22Rv1 (cell line): ENCODE measurements around the gene TGM1.
A peak's percentile ranks its signal among the peaks of the same experiment; 100 is the strongest.

Experiments
- H3K27ac ChIP-seq: fragments of 450-650 bp; 2 replicates; pipeline ENCODE4 v1.5.1; 2017
- CTCF ChIP-seq: fragments of 450-650 bp; IDR thresholded peaks from 2 replicates; pipeline ENCODE4 v1.5.1; 2017; ENCODE audit warnings: mild to moderate bottlenecking
- ZFX ChIP-seq: fragments of 450-650 bp; IDR thresholded peaks from 2 replicates; pipeline ENCODE4 v1.6.1; 2017; ENCODE audit warnings: antibody characterized with exemption, borderline replicate concordance

The TGM1 gene

GRCh38 chr14:24298892-24299254 is 35.9 kb upstream of the TGM1 start:
- H3K27ac ChIP-seq: peak overlapping the region; percentile 76
- TF ChIP-seq CTCF (no peak), ZFX (no peak)

GRCh38 chr14:24297190-24297964 is 34.4 kb upstream of the TGM1 start:
- no peak for TF ChIP-seq ZFX
- TF ChIP-seq CTCF: peak; percentile 69
- peak overlapping the region; percentile 76; the same call in 1 of the 2 replicates for H3K27ac ChIP-seq

- TF ChIP-seq CTCF: peak; percentile 75
- TF ChIP-seq ZFX: no peak
- no peak overlapping the region for H3K27ac ChIP-seq
Observed at GRCh38 chr14:24296341-24297157, 33.6 kb upstream of the TGM1 start.

- no peak overlapping the region for H3K27ac ChIP-seq
- TF ChIP-seq ZFX (no peak), CTCF (no peak)
Observed at GRCh38 chr14:24293525-24293924, 30.5 kb upstream of the TGM1 start.

GRCh38 chr14:24292118-24292807 is 29.3 kb upstream of the TGM1 start:
- TF ChIP-seq ZFX (no peak), CTCF (no peak)
- no peak overlapping the region for H3K27ac ChIP-seq

GRCh38 chr14:24291446-24292117 is 28.6 kb upstream of the TGM1 start:
- H3K27ac ChIP-seq: no peak overlapping the region
- TF ChIP-seq ZFX (no peak), CTCF (no peak)
